Liver (tissue), 9 donors: ENCODE data around the gene MEGF6. TPM values are rescaled to one million over a fixed set of nuclear protein-coding genes. Genes with fewer than 3 reads are reported as not detected.

ENCODE experiments used
- DNase-seq: peaks from one replicate; pipeline ENCODE4 v3.0.0-alpha.2; 2017; ENCODE audit warnings: low spot score
- H3K27ac ChIP-seq, 2 donors: one replicate each; pipeline ENCODE4 v1.7.0; 2013; ENCODE audit warnings: inconsistent platforms in 2 of 2, low read length in 2 of 2, control low read depth in 1 of 2, low read depth in 1 of 2, mild to moderate bottlenecking in 1 of 2
- H3K27me3 ChIP-seq, 4 donors: one replicate each; pipeline versions ENCODE4 v1.6.1 to v1.7.0; 2013; ENCODE audit warnings: low read length in 3 of 4, inconsistent platforms in 1 of 4, mild to moderate bottlenecking in 1 of 4, moderate library complexity in 1 of 4; ENCODE audit not compliant: control insufficient read depth in 4 of 4, insufficient read depth in 4 of 4
- H3K36me3 ChIP-seq, 4 donors: one replicate each; pipeline versions ENCODE4 v1.6.1 to v1.7.0; 2013; ENCODE audit warnings: low read length in 3 of 4, mild to moderate bottlenecking in 3 of 4, low read depth in 1 of 4, moderate library complexity in 1 of 4; ENCODE audit not compliant: control insufficient read depth in 4 of 4, insufficient read depth in 3 of 4
- H3K4me1 ChIP-seq, 4 donors: one replicate each; pipeline versions ENCODE4 v1.6.1 to v1.7.0; 2013; ENCODE audit warnings: low read length in 3 of 4, mild to moderate bottlenecking in 3 of 4, moderate library complexity in 1 of 4; ENCODE audit not compliant: control insufficient read depth in 4 of 4, insufficient read depth in 4 of 4
- H3K4me3 ChIP-seq, 3 donors: one replicate each; pipeline versions ENCODE4 v1.6.1 to v1.7.0; 2013; ENCODE audit warnings: low read length in 3 of 3, control low read depth in 1 of 3, low read depth in 1 of 3, mild to moderate bottlenecking in 1 of 3
- H3K9ac ChIP-seq, 2 donors: one replicate each; pipeline ENCODE4 v1.7.0; 2013; ENCODE audit warnings: low read length in 2 of 2, mild to moderate bottlenecking in 2 of 2, moderate library complexity in 2 of 2, control low read depth in 1 of 2, low read depth in 1 of 2
- H3K9me3 ChIP-seq, 4 donors: one replicate each; pipeline versions ENCODE4 v1.6.1 to v1.7.0; 2013; ENCODE audit warnings: low read length in 3 of 4; ENCODE audit not compliant: control insufficient read depth in 4 of 4
- ATF3 ChIP-seq: IDR thresholded peaks from 2 replicates; pipeline ENCODE4 v1.6.1; 2016; ENCODE audit warnings: antibody characterized with exemption
- EGR1 ChIP-seq, 2 donors: IDR thresholded peaks; 2 replicates each; pipeline ENCODE4 v1.6.1; 2016 to 2018; ENCODE audit warnings: antibody characterized with exemption in 2 of 2, low read depth in 2 of 2
- FOXA1 ChIP-seq: IDR thresholded peaks from 2 replicates; pipeline ENCODE4 v1.6.1; 2016; ENCODE audit warnings: antibody characterized with exemption
- FOXA2 ChIP-seq: IDR thresholded peaks from 2 replicates; pipeline ENCODE4 v1.6.1; 2016; ENCODE audit warnings: antibody characterized with exemption
- GABPA ChIP-seq, 2 donors: IDR thresholded peaks in 1 of 2; conservative IDR thresholded peaks in 1 of 2; 2 replicates each; pipeline ENCODE4 v1.6.1; 2016; ENCODE audit warnings: antibody characterized with exemption in 2 of 2, mild to moderate bottlenecking in 1 of 2, moderate library complexity in 1 of 2
- HNF4A ChIP-seq, 2 donors: conservative IDR thresholded peaks; 2 replicates each; pipeline ENCODE4 v1.6.1; 2016; ENCODE audit warnings: antibody characterized with exemption in 2 of 2, mild to moderate bottlenecking in 2 of 2
- HNF4G ChIP-seq: IDR thresholded peaks from 2 replicates; pipeline ENCODE4 v1.6.1; 2016; ENCODE audit warnings: antibody characterized with exemption
- JUND ChIP-seq, 2 donors: IDR thresholded peaks; 2 replicates each; pipeline ENCODE4 v1.6.1; 2016; ENCODE audit warnings: antibody characterized with exemption in 2 of 2
- MAX ChIP-seq: IDR thresholded peaks from 2 replicates; pipeline ENCODE4 v1.6.1; 2016; ENCODE audit warnings: antibody characterized with exemption
- NR2F2 ChIP-seq: IDR thresholded peaks from 2 replicates; pipeline ENCODE4 v1.6.1; 2016; ENCODE audit warnings: antibody characterized with exemption
- RAD21 ChIP-seq, 2 donors: IDR thresholded peaks; 2 replicates each; pipeline ENCODE4 v1.6.1; 2016; ENCODE audit warnings: antibody characterized with exemption in 2 of 2, mild to moderate bottlenecking in 2 of 2
- REST ChIP-seq: IDR thresholded peaks from 2 replicates; pipeline ENCODE4 v1.6.1; 2016; ENCODE audit warnings: antibody characterized with exemption, mild to moderate bottlenecking
- RXRA ChIP-seq, 2 donors: IDR thresholded peaks; 2 replicates each; pipeline ENCODE4 v1.6.1; 2017 to 2018; ENCODE audit warnings: antibody characterized with exemption in 2 of 2, mild to moderate bottlenecking in 1 of 2
- SP1 ChIP-seq: IDR thresholded peaks from 2 replicates; pipeline ENCODE4 v1.6.1; 2018; ENCODE audit warnings: antibody characterized with exemption, mild to moderate bottlenecking
- TAF1 ChIP-seq: conservative IDR thresholded peaks from 2 replicates; pipeline ENCODE4 v1.6.1; 2016; ENCODE audit warnings: antibody characterized with exemption, mild to moderate bottlenecking
- YY1 ChIP-seq: IDR thresholded peaks from 2 replicates; pipeline ENCODE4 v1.6.1; 2016; ENCODE audit warnings: antibody characterized with exemption, mild to moderate bottlenecking
- ZBTB33 ChIP-seq: IDR thresholded peaks from 2 replicates; pipeline ENCODE4 v1.6.1; 2016; ENCODE audit warnings: antibody characterized with exemption
- WGBS: extraction: QIAGEN DNeasy Blood & Tissue Kit; methylation state at CpG from one replicate; pipeline ENCODE4 v1.1.7; 2013; 5-methylcytosine and 5-hydroxymethylcytosine counted together
- polyA plus RNA-seq, 2 donors: library from polyadenylated mRNA; stranded (reverse) in 1 of 2; unstranded in 1 of 2; fragments of 200-250 nt in 1 of 2; fragments of >200 nt in 1 of 2; fragmentation: Nextera tagmentation in 1 of 2; extraction: Ambion mirVana in 1 of 2; gene quantifications; one replicate each; pipeline versions ENCODE4 v1.2.1 to v1.2.3, GENCODE V29; 2013 to 2015
- total RNA-seq, 2 donors: library from RNA; depleted of rRNA; stranded (reverse); fragments of >200 nt; gene quantifications; one replicate each; pipeline ENCODE4 v1.2.3, GENCODE V29; 2014
- TF ChIP-seq, protein P1 (sequence below): fragments of 150-350 bp; IDR thresholded peaks from 2 replicates; pipeline ENCODE4 v1.5.1; 2017; ENCODE audit warnings: improper control_type of control experiment, low read depth, low read length; ENCODE audit not compliant: missing input control
- donor health status: healthy.
- donor health status: healthy.
- donor health status: healthy.
- donor health status: healthy.
- donor health status: healthy.

MEGF6 gene
- total and polyA plus RNA-seq, 4 donors = 1.3 to 11.0 (median 4.0) TPM

DNA sequence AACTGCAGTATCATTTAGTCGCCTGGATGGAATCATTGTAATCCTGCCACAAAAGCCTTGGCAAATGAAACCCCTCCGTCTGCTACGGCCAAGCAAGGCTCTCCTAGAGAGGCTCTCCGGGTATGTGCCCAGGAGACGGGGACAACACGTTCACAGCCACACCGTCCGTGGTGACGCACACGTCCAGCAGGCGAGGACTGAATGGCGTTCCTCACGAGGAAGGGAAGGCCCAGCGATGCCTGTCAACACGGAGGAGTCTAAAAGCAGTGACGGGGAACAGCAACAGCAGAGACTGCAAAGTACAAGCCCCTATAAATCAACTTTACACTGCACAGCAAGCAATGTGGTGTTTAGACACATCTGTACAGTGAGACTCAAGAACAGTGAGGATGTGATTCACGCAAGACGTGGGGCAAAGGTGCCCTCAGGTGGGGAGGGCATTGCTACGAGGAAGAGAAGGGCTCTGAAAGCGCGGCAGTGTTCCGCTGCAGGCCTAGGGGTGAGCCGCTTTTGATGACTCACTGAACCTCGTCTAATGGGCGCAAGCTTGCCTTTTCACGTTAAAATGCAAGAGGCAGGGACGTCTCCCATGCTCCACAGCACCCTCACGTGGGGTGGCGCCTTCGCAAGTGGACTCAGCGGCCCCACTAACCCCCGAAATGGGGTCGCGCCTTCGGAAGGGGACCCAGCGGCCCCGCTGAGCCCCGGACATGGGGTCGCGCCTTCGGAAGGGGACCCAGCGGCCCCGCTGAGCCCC, 31.8 kb upstream of the MEGF6 start:
- H3K27ac ChIP-seq = no peak overlapping the region
- H3K4me1 ChIP-seq = no peaks in the 10 kb centered on the region
- DNase-seq = no peak
- no peak overlapping the region for H3K4me3 ChIP-seq
- 96% methylated on average over 42 of the region's 43 CpGs for WGBS
- H3K27me3 ChIP-seq = no peaks in the 10 kb centered on the region
- no peak overlapping the region for H3K9ac ChIP-seq
- no peaks in the 10 kb centered on the region for H3K9me3 ChIP-seq
- peaks cover 14 to 32% (median 21%) of the 10 kb centered on the region in 4 donors for H3K36me3 ChIP-seq
- TF ChIP-seq SP1 (no peak), NR2F2 (no peak), HNF4G (no peak), ATF3 (no peak), MAX (no peak), HNF4A (conservative IDR thresholded peaks at IDR 0.05) (no peak), REST (no peak), FOXA1 (no peak)

- 96% methylated on average over 11 of the region's 11 CpGs for WGBS
- H3K36me3 ChIP-seq = peaks cover 12 to 38% (median 29%) of the 10 kb centered on the region in 4 donors
- H3K9ac ChIP-seq = no peak overlapping the region
- no peaks in the 10 kb centered on the region for H3K4me1 ChIP-seq
- no peak overlapping the region for H3K27ac ChIP-seq
- DNase-seq = no peak
- no peaks in the 10 kb centered on the region for H3K9me3 ChIP-seq
- no peak for TF ChIP-seq RXRA (IDR thresholded peaks at IDR 0.05)
- TF ChIP-seq EGR1 (IDR thresholded peaks at IDR 0.05; ENCODE audit: low read depth in 2 of 2) = no peak
- TF ChIP-seq SP1 = no peak
- no peak for TF ChIP-seq FOXA1
- no peak for TF ChIP-seq ATF3
- TF ChIP-seq YY1 = no peak
- TF ChIP-seq HNF4G = no peak
- TF ChIP-seq MAX = no peak
- TF ChIP-seq ZBTB33 = no peak
- no peak for TF ChIP-seq GABPA (IDR thresholded peaks at IDR 0.05 in 1 of 2, conservative IDR thresholded peaks at IDR 0.05 in 1 of 2)
- no peak for TF ChIP-seq REST
- TF ChIP-seq HNF4A (conservative IDR thresholded peaks at IDR 0.05) = no peak
- no peak for TF ChIP-seq TAF1
- TF ChIP-seq NR2F2 = no peak
- no peak for TF ChIP-seq RAD21 (IDR thresholded peaks at IDR 0.05)
- TF ChIP-seq, protein P1, sequence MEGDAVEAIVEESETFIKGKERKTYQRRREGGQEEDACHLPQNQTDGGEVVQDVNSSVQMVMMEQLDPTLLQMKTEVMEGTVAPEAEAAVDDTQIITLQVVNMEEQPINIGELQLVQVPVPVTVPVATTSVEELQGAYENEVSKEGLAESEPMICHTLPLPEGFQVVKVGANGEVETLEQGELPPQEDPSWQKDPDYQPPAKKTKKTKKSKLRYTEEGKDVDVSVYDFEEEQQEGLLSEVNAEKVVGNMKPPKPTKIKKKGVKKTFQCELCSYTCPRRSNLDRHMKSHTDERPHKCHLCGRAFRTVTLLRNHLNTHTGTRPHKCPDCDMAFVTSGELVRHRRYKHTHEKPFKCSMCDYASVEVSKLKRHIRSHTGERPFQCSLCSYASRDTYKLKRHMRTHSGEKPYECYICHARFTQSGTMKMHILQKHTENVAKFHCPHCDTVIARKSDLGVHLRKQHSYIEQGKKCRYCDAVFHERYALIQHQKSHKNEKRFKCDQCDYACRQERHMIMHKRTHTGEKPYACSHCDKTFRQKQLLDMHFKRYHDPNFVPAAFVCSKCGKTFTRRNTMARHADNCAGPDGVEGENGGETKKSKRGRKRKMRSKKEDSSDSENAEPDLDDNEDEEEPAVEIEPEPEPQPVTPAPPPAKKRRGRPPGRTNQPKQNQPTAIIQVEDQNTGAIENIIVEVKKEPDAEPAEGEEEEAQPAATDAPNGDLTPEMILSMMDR = no peak
- no peak for TF ChIP-seq FOXA2
- no peak for TF ChIP-seq JUND (IDR thresholded peaks at IDR 0.05)
- H3K4me3 ChIP-seq = no peak overlapping the region
- no peaks in the 10 kb centered on the region for H3K27me3 ChIP-seq
Observed at GRCh38 chr1:3641816-3642215, 30.5 kb upstream of the MEGF6 start.
